ENCODE measurements around the gene P2RY1. TPM values are rescaled to one million over a fixed set of nuclear protein-coding genes. Genes with fewer than 3 reads are reported as not detected.

Gene P2RY1
- total RNA-seq, 1 donor from 2014 or later: 0.67 TPM

DNA sequence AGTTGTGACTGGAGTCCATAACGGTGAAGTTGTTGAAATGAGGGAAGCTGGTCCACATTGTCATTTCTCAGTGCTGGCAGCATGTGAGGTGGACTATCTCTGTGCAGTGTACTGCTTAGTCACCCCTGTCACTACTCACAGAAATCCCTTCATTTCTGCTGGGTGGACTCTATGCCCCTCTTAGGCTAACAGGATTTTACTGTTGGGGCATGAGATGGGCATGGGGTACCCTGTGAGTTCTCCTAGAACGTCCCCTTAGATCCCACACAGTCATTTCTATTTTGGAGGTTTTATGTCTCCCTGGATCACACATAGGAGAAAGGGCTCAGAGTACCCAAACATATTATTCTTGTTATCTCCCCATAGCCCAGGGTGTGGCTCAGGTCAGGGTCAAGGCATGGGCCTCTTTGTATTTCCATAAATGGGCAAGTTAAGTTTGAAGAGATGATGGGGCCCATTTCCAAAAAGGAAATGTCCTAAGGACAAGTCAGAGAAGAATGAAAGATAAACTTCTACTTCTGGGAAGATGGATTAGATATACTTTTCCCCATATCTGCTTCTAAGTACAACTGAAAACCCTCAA lies 15.2 kb downstream of the P2RY1 start:
- DNase-seq (ENCODE audit: extremely low spot score, unreplicated experiment): no peak
- Mint-ChIP-seq H3K4me3 (ENCODE audit: unreplicated experiment) (no peak overlapping the region), H3K27me3 (ENCODE audit: unreplicated experiment) (peaks cover 3% of the 10 kb centered on the region), H3K27ac (ENCODE audit: unreplicated experiment) (no peak overlapping the region), H3K9me3 (ENCODE audit: unreplicated experiment) (no peaks in the 10 kb centered on the region), H3K36me3 (ENCODE audit: unreplicated experiment) (no peaks in the 10 kb centered on the region), H3K4me1 (ENCODE audit: unreplicated experiment) (no peaks in the 10 kb centered on the region)
- TF ChIP-seq, protein P1, sequence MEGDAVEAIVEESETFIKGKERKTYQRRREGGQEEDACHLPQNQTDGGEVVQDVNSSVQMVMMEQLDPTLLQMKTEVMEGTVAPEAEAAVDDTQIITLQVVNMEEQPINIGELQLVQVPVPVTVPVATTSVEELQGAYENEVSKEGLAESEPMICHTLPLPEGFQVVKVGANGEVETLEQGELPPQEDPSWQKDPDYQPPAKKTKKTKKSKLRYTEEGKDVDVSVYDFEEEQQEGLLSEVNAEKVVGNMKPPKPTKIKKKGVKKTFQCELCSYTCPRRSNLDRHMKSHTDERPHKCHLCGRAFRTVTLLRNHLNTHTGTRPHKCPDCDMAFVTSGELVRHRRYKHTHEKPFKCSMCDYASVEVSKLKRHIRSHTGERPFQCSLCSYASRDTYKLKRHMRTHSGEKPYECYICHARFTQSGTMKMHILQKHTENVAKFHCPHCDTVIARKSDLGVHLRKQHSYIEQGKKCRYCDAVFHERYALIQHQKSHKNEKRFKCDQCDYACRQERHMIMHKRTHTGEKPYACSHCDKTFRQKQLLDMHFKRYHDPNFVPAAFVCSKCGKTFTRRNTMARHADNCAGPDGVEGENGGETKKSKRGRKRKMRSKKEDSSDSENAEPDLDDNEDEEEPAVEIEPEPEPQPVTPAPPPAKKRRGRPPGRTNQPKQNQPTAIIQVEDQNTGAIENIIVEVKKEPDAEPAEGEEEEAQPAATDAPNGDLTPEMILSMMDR (IDR thresholded peaks at IDR 0.05): no peak

DNA sequence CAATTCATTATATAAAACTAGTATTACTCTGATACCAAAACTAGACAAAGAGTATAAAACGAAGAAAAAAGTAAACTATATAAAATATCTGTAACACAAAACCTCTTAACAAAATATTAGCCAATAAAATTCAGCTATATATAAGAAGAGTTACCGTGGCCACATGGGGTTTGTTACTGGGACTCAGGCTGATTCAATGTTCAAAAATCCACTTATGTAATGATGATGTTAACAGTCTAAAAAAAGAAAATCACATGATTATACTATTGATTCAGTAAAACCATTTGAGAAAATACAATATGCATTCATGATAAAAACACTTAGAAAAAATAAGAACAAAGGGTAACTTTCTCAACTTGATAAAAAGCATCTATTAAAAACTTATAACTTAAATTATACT lies 18.3 kb downstream of the P2RY1 start:
- Mint-ChIP-seq H3K27me3 (ENCODE audit: unreplicated experiment) (peaks cover 3% of the 10 kb centered on the region), H3K36me3 (ENCODE audit: unreplicated experiment) (no peaks in the 10 kb centered on the region), H3K9me3 (ENCODE audit: unreplicated experiment) (no peaks in the 10 kb centered on the region), H3K4me1 (ENCODE audit: unreplicated experiment) (no peaks in the 10 kb centered on the region), H3K27ac (ENCODE audit: unreplicated experiment) (no peak overlapping the region), H3K4me3 (ENCODE audit: unreplicated experiment) (no peak overlapping the region)
- DNase-seq (ENCODE audit: extremely low spot score, unreplicated experiment): no peak
- TF ChIP-seq, protein P1 (IDR thresholded peaks at IDR 0.05): no peak

DNA sequence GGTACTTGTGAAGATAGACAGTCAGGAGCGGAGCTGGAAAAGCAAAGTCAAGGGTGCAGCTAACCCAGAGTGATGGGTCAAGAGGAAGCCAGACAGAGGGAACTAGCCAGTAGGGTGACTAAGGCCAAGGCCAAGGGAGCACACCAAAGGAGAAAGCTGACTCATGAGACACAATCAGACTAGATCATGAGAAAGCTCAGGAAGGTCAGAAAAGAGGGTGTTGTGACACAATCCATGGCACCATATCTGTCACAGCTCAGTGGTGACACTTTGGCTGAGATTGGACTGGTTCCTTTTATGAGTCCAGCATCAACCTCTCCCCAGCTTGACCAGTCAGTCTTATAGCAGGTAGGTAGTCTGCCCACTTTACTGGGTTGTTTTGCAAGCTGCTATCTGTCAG lies 22.2 kb downstream of the P2RY1 start:
- DNase-seq (ENCODE audit: extremely low spot score, unreplicated experiment): no peak
- no peak overlapping the region for H3K27ac Mint-ChIP-seq (ENCODE audit: unreplicated experiment)
- no peaks in the 10 kb centered on the region for H3K9me3 Mint-ChIP-seq (ENCODE audit: unreplicated experiment)
- no peaks in the 10 kb centered on the region for H3K36me3 Mint-ChIP-seq (ENCODE audit: unreplicated experiment)
- peaks cover under 1% of the 10 kb centered on the region for H3K27me3 Mint-ChIP-seq (ENCODE audit: unreplicated experiment)
- no peaks in the 10 kb centered on the region for H3K4me1 Mint-ChIP-seq (ENCODE audit: unreplicated experiment)
- no peak overlapping the region for H3K4me3 Mint-ChIP-seq (ENCODE audit: unreplicated experiment)
- TF ChIP-seq, protein P1 (IDR thresholded peaks at IDR 0.05): no peak

- DNase-seq (ENCODE audit: extremely low spot score, unreplicated experiment): no peak
- Mint-ChIP-seq H3K36me3 (ENCODE audit: unreplicated experiment) (no peaks in the 10 kb centered on the region), H3K27ac (ENCODE audit: unreplicated experiment) (no peak overlapping the region), H3K9me3 (ENCODE audit: unreplicated experiment) (no peaks in the 10 kb centered on the region), H3K4me3 (ENCODE audit: unreplicated experiment) (no peak overlapping the region), H3K27me3 (ENCODE audit: unreplicated experiment) (no peaks in the 10 kb centered on the region), H3K4me1 (ENCODE audit: unreplicated experiment) (no peaks in the 10 kb centered on the region)
- TF ChIP-seq, protein P1 (IDR thresholded peaks at IDR 0.05): no peak
These were observed 23.4 kb downstream of the P2RY1 start for GRCh38 chr3:152858170-152858800.

DNA sequence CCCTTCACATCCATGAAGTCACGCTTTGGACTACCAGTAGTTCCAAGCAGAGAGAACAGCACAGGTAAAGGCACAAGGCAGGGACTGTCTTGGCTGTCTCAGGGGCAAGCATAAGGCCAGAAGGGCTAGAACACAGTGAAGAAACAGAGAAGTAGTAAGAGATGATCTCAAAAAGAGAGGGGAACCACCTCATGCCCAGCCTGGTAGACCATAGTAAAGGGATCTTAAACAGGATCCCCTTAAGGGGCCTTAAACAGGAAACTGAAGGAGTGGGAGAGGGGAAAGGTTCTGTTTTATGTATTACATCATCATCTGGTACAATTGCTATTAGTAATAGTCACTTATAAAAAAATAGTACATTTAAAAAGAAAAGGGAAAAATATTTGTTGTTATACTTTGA lies 25.8 kb downstream of the P2RY1 start:
- no peaks in the 10 kb centered on the region for H3K9me3 Mint-ChIP-seq (ENCODE audit: unreplicated experiment)
- no peaks in the 10 kb centered on the region for H3K4me1 Mint-ChIP-seq (ENCODE audit: unreplicated experiment)
- no peak overlapping the region for H3K27ac Mint-ChIP-seq (ENCODE audit: unreplicated experiment)
- no peaks in the 10 kb centered on the region for H3K27me3 Mint-ChIP-seq (ENCODE audit: unreplicated experiment)
- no peaks in the 10 kb centered on the region for H3K36me3 Mint-ChIP-seq (ENCODE audit: unreplicated experiment)
- H3K4me3 Mint-ChIP-seq (ENCODE audit: unreplicated experiment): no peak overlapping the region
- TF ChIP-seq, protein P1 (IDR thresholded peaks at IDR 0.05): no peak
- DNase-seq (ENCODE audit: extremely low spot score, unreplicated experiment): no peak
